HepG2 (cell line): ENCODE data around the gene NR1H3. TPM values are rescaled to one million over a fixed set of nuclear protein-coding genes. Genes with fewer than 3 reads are reported as not detected.

ENCODE experiments used
- ADNP ChIP-seq: sonication (generic); formaldehyde crosslinking; IDR thresholded peaks from 2 replicates; pipeline ENCODE4 v1.4.0; 2020; ENCODE audit warnings: missing genetic modification reagents
- EED ChIP-seq: sonication (generic); formaldehyde crosslinking; IDR thresholded peaks from 2 replicates; pipeline ENCODE4 v1.5.0; 2020; ENCODE audit warnings: mild to moderate bottlenecking, missing genetic modification reagents
- FOXA1 ChIP-seq, 2 experiments: fragments of 450-650 bp in 1 of 2; sonication (generic) in 1 of 2; formaldehyde crosslinking in 1 of 2; IDR thresholded peaks; 2 replicates each; pipeline versions ENCODE4 v1.4.0 to v1.6.1; 2016 to 2020; ENCODE audit warnings: missing genetic modification reagents in 1 of 2
- IKZF4 ChIP-seq: sonication (generic); formaldehyde crosslinking; IDR thresholded peaks from 2 replicates; pipeline ENCODE4 v1.5.1; 2020; ENCODE audit warnings: borderline replicate concordance, mild to moderate bottlenecking, low read depth, missing genetic modification reagents; ENCODE audit errors: not compliant biosample characterization
- IRF2 ChIP-seq: IDR thresholded peaks from 2 replicates; pipeline ENCODE4 v1.6.1; 2018; ENCODE audit warnings: missing genetic modification reagents, missing compliant biosample characterization
- KMT2A ChIP-seq: sonication (generic); formaldehyde crosslinking; IDR thresholded peaks from 2 replicates; pipeline ENCODE4 v1.4.0; 2020; ENCODE audit warnings: missing genetic modification reagents
- MYC ChIP-seq: sonication (generic); formaldehyde crosslinking; IDR thresholded peaks from 2 replicates; pipeline ENCODE4 v1.9.0; 2021; ENCODE audit warnings: missing genetic modification reagents, borderline replicate concordance
- NFIC ChIP-seq: IDR thresholded peaks from 2 replicates; pipeline ENCODE4 v1.6.1; 2012; ENCODE audit warnings: mild to moderate bottlenecking, low read length, inconsistent platforms
- NKX3-1 ChIP-seq: sonication (generic); formaldehyde crosslinking; IDR thresholded peaks from 2 replicates; pipeline ENCODE4 v1.5.0; 2020; ENCODE audit warnings: missing genetic modification reagents
- PLRG1 ChIP-seq: fragments of 450-650 bp; conservative IDR thresholded peaks from 2 replicates; pipeline ENCODE4 v1.6.1; 2016
- RARA ChIP-seq: IDR thresholded peaks from 2 replicates; pipeline ENCODE4 v1.6.1; 2016; ENCODE audit warnings: missing genetic modification reagents, missing compliant biosample characterization
- REPIN1 ChIP-seq: sonication (generic); formaldehyde crosslinking; IDR thresholded peaks from 2 replicates; pipeline ENCODE4 v1.8.0; 2022; ENCODE audit warnings: missing genetic modification reagents, low read depth, mild to moderate bottlenecking, borderline replicate concordance
- SIN3A ChIP-seq: IDR thresholded peaks from 2 replicates; pipeline ENCODE4 v1.6.1; 2011; ENCODE audit warnings: low read depth, mild to moderate bottlenecking, control low read depth, low read length, borderline replicate concordance
- SKI ChIP-seq: fragments of 450-650 bp; IDR thresholded peaks from one replicate; pipeline ENCODE4 v1.6.1; 2018; ENCODE audit warnings: mild to moderate bottlenecking; ENCODE audit not compliant: partially characterized antibody
- SP140L ChIP-seq: sonication (generic); formaldehyde crosslinking; IDR thresholded peaks from 2 replicates; pipeline ENCODE4 v1.4.0; 2020; ENCODE audit warnings: missing genetic modification reagents, borderline replicate concordance
- TBL1XR1 ChIP-seq: fragments of 150-350 bp; IDR thresholded peaks from 2 replicates; pipeline ENCODE4 v1.6.1; 2014; ENCODE audit warnings: borderline replicate concordance, low read length; ENCODE audit not compliant: partially characterized antibody
- ZBTB7A ChIP-seq: sonication (generic); formaldehyde crosslinking; IDR thresholded peaks from 2 replicates; pipeline ENCODE4 v1.8.0; 2022; ENCODE audit warnings: mild to moderate bottlenecking, missing genetic modification reagents
- ZNF326 ChIP-seq: sonication (generic); formaldehyde crosslinking; IDR thresholded peaks from 2 replicates; pipeline ENCODE4 v1.4.0; 2020; ENCODE audit warnings: missing genetic modification reagents, borderline replicate concordance
- ZNF441 ChIP-seq: sonication (generic); formaldehyde crosslinking; IDR thresholded peaks from 2 replicates; pipeline ENCODE4 v1.7.0; 2021; ENCODE audit warnings: missing genetic modification reagents, borderline replicate concordance
- ZNF484 ChIP-seq: sonication (generic); formaldehyde crosslinking; IDR thresholded peaks from 2 replicates; pipeline ENCODE4 v1.5.1; 2020; ENCODE audit warnings: mild to moderate bottlenecking, low read depth, missing genetic modification reagents, borderline replicate concordance
- ZNF501 ChIP-seq: sonication (generic); formaldehyde crosslinking; IDR thresholded peaks from 2 replicates; pipeline ENCODE4 v1.5.1; 2020; ENCODE audit warnings: mild to moderate bottlenecking, moderate library complexity, missing genetic modification reagents
- ZNF563 ChIP-seq: sonication (generic); formaldehyde crosslinking; IDR thresholded peaks from 2 replicates; pipeline ENCODE4 v1.8.0; 2022; ENCODE audit warnings: mild to moderate bottlenecking, moderate library complexity, missing genetic modification reagents
- ZNF670 ChIP-seq: sonication (generic); formaldehyde crosslinking; IDR thresholded peaks from 2 replicates; pipeline ENCODE4 v1.8.0; 2022; ENCODE audit warnings: mild to moderate bottlenecking, missing genetic modification reagents, borderline replicate concordance
- polyA plus RNA-seq, 8 experiments: library from polyadenylated mRNA; depleted of rRNA in 3 of 8; stranded (reverse) in 7 of 8; unstranded in 1 of 8; fragments of >200 nt; fragmentation: Illumina TruSeq in 4 of 8; extraction: Trizol in 4 of 8; gene quantifications; 2 replicates each; pipeline versions ENCODE4 v1.2.1 to v1.2.3, GENCODE V29; 2011 to 2016; ENCODE audit warnings: low read depth in 4 of 8, missing spikeins in 1 of 8, mixed read lengths in 1 of 8; ENCODE audit not compliant: insufficient read depth in 1 of 8
- total RNA-seq, 5 experiments: library from RNA; depleted of rRNA; stranded (reverse); fragments of >200 nt; fragmentation: Illumina TruSeq; extraction: Trizol; gene quantifications; 2 replicates each; pipeline ENCODE4 v1.2.3, GENCODE V29; 2016; ENCODE audit warnings: low read depth in 1 of 5
- TF ChIP-seq, protein P1 (sequence below): sonication (generic); formaldehyde crosslinking; IDR thresholded peaks from 2 replicates; pipeline ENCODE4 v1.8.1; 2023; ENCODE audit warnings: mild to moderate bottlenecking, moderate library complexity, missing genetic modification reagents
- TF ChIP-seq, protein P2 (sequence below): sonication (generic); formaldehyde crosslinking; IDR thresholded peaks from 2 replicates; pipeline ENCODE4 v1.4.0; 2020; ENCODE audit warnings: missing genetic modification reagents
- TF ChIP-seq, protein P3 (sequence below): sonication (generic); formaldehyde crosslinking; IDR thresholded peaks from 2 replicates; pipeline ENCODE4 v1.8.1; 2023; ENCODE audit warnings: mild to moderate bottlenecking, missing genetic modification reagents

The NR1H3 gene
- total and polyA plus RNA-seq, 2 of the 13 experiments (the other 11 are each of a cell fraction or from before 2014, with no cell fraction given), result 41.8 to 102 TPM

DNA sequence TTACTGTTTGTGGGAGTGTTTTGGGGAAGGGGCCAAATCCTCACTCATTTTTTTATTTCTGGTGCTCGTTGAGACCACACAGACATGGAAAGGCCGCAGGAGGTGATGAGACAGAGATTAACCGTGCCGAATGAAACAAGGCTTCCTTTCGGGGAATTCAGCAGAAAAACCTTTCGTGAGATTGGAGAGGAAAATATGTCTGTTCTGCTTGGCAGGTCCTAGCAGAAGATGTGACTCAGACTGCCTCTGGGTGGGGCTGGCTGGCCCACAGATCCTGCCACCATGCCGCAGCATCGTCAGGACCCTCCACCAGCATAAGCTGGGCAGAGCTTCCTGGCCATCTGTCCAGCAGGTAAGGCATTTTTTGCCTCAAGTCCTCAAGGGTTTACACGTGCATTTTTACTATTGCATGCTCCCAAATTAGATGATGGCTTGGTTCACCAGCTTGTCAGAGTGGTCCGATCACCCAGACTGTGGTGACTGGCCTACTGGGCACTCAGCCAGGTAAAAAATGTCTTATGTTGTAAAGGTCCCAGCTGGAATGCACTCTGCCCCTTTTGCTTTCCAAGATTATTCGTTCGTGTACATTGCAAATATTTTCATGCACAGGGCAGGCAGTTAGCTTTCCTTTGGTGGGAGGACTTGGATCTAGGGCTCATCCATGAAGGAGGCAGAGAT, 41.5 kb upstream of the NR1H3 start (continued):
- no peak for TF ChIP-seq FOXA1 (IDR thresholded peaks at IDR 0.05)
- TF ChIP-seq FOXA1 (CRISPR knock-in tag; IDR thresholded peaks at IDR 0.05), result peak; percentile 51; the same call in 1 of the 2 replicates
- TF ChIP-seq REPIN1 (CRISPR knock-in tag), result no peak
- TF ChIP-seq KMT2A, result peak; percentile 50; the same call in 1 of the 2 replicates
- no peak for TF ChIP-seq ZNF563 (CRISPR knock-in tag)
- TF ChIP-seq SP140L (CRISPR knock-in tag), result no peak
- no peak for TF ChIP-seq IRF2 (CRISPR knock-in tag)
- no peak for TF ChIP-seq ADNP (CRISPR knock-in tag)
- peak; percentile 34; the same call in 1 of the 2 replicates for TF ChIP-seq MYC (CRISPR knock-in tag)
- peak; percentile 85 for TF ChIP-seq NFIC
- TF ChIP-seq ZBTB7A (CRISPR knock-in tag), result no peak
- TF ChIP-seq ZNF670 (CRISPR knock-in tag), result 0 out of 2 replicates have a peak, but pooled peaks have one; percentile 58
- TF ChIP-seq PLRG1, result no peak
- TF ChIP-seq ZNF441 (CRISPR knock-in tag), result no peak
- TF ChIP-seq SKI, result peak; percentile 91
- TF ChIP-seq ZNF326, result no peak
- TF ChIP-seq RARA (CRISPR knock-in tag), result peak; percentile 95
- TF ChIP-seq, protein P1, sequence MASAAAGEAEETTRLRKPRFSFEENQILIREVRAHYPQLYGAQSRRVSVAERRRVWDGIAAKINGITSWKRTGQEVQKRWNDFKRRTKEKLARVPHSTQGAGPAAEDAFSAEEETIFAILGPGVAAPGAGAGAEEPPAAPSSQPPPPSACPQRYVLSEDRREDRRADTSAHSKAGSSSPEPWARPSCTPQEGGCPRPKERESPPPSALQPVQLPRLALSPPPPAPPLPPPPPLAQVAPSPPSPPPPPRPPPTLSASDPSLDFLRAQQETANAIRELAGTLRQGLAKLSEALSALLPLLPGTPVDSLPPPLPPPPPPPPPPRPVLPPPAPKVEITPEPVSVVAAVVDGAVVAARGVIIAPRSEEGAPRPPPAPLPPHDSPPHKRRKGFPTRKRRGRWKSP (CRISPR knock-in tag), result 0 out of 2 replicates have a peak, but pooled peaks have one; percentile 68
- no peak for TF ChIP-seq IKZF4 (CRISPR knock-in tag)
- TF ChIP-seq SIN3A, result peak; percentile 63; the same call in 1 of the 2 replicates
- 0 out of 2 replicates have a peak, but pooled peaks have one; percentile 28 for TF ChIP-seq NKX3-1 (CRISPR knock-in tag)
- TF ChIP-seq EED (CRISPR knock-in tag), result no peak
- TF ChIP-seq, protein P2, sequence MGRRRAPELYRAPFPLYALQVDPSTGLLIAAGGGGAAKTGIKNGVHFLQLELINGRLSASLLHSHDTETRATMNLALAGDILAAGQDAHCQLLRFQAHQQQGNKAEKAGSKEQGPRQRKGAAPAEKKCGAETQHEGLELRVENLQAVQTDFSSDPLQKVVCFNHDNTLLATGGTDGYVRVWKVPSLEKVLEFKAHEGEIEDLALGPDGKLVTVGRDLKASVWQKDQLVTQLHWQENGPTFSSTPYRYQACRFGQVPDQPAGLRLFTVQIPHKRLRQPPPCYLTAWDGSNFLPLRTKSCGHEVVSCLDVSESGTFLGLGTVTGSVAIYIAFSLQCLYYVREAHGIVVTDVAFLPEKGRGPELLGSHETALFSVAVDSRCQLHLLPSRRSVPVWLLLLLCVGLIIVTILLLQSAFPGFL (CRISPR knock-in tag), result no peak
- TF ChIP-seq TBL1XR1, result peak; percentile 98
- TF ChIP-seq ZNF484, result no peak
- TF ChIP-seq, protein P3, sequence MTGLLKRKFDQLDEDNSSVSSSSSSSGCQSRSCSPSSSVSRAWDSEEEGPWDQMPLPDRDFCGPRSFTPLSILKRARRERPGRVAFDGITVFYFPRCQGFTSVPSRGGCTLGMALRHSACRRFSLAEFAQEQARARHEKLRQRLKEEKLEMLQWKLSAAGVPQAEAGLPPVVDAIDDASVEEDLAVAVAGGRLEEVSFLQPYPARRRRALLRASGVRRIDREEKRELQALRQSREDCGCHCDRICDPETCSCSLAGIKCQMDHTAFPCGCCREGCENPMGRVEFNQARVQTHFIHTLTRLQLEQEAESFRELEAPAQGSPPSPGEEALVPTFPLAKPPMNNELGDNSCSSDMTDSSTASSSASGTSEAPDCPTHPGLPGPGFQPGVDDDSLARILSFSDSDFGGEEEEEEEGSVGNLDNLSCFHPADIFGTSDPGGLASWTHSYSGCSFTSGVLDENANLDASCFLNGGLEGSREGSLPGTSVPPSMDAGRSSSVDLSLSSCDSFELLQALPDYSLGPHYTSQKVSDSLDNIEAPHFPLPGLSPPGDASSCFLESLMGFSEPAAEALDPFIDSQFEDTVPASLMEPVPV, result no peak
- peak; percentile 32; the same call in 1 of the 2 replicates for TF ChIP-seq ZNF501 (CRISPR knock-in tag)
